Activated T-helper 1 cell treated with Interleukin-2 at 50 U/mL for 16 hours (primary cell): ENCODE data around the gene COMTD1.

ENCODE experiments used
- DNase-seq: peaks from one replicate; pipeline ENCODE4 v3.0.0-alpha.2; 2020; ENCODE audit warnings: low read depth

The COMTD1 gene

GRCh38 chr10:75235375-75236177 is at the start of gene COMTD1:
Gene COMTD1, minus strand, starts transcription at chr10:75235957. Its CDS starts 29 bp downstream, at chr10:75235928.
- DNase-seq, result peak; percentile 89

GRCh38 chr10:75283671-75284470 is 48.1 kb upstream of the COMTD1 start:
- no peak for DNase-seq

- no peak for DNase-seq
Measured at GRCh38 chr10:75283078-75283670, 47.4 kb upstream of the COMTD1 start.

GRCh38 chr10:75281974-75282373 is 46.2 kb upstream of the COMTD1 start:
- DNase-seq, result no peak

GRCh38 chr10:75280236-75280635 is 44.5 kb upstream of the COMTD1 start:
- DNase-seq, result no peak

- DNase-seq, result no peak
Measured at GRCh38 chr10:75276069-75276872, 40.5 kb upstream of the COMTD1 start.

GRCh38 chr10:75272896-75273295 is 37.1 kb upstream of the COMTD1 start:
- DNase-seq, result no peak

- no peak for DNase-seq
Measured at GRCh38 chr10:75272094-75272493, 36.3 kb upstream of the COMTD1 start.

- no peak for DNase-seq
Measured at GRCh38 chr10:75269605-75270004, 33.8 kb upstream of the COMTD1 start.

GRCh38 chr10:75266945-75267344 is 31.2 kb upstream of the COMTD1 start:
- no peak for DNase-seq

- no peak for DNase-seq
Measured at GRCh38 chr10:75265856-75266255, 30.1 kb upstream of the COMTD1 start.

- no peak for DNase-seq
Measured at GRCh38 chr10:75263806-75264205, 28.0 kb upstream of the COMTD1 start.

- DNase-seq, result no peak
Measured at GRCh38 chr10:75261813-75262705, 26.3 kb upstream of the COMTD1 start.

GRCh38 chr10:75260990-75261389 is 25.2 kb upstream of the COMTD1 start:
- no peak for DNase-seq

GRCh38 chr10:75254739-75255138 is 19.0 kb upstream of the COMTD1 start:
- no peak for DNase-seq

- DNase-seq, result no peak
Measured at GRCh38 chr10:75253281-75254220, 17.8 kb upstream of the COMTD1 start.

- DNase-seq, result no peak
Measured at GRCh38 chr10:75250934-75251333, 15.2 kb upstream of the COMTD1 start.

- no peak for DNase-seq
Measured at GRCh38 chr10:75247797-75248196, 12.0 kb upstream of the COMTD1 start.

- DNase-seq, result no peak
Measured at GRCh38 chr10:75246506-75246905, 10.7 kb upstream of the COMTD1 start.
